HEK293 (cell line): Measurements from ENCODE around the gene RPRD1B.

Experiments
- ZNF138 ChIP-seq: fragments of 450-650 bp; formaldehyde crosslinking; IDR thresholded peaks from 2 replicates; pipeline ENCODE4 v1.5.1; 2016; ENCODE audit warnings: missing biosample characterization, missing genetic modification characterization, borderline replicate concordance
- ZNF146 ChIP-seq: fragments of 450-650 bp; formaldehyde crosslinking; IDR thresholded peaks from 2 replicates; pipeline ENCODE4 v1.5.1; 2016; ENCODE audit warnings: missing biosample characterization, missing genetic modification characterization
- ZNF324 ChIP-seq: fragments of 450-650 bp; formaldehyde crosslinking; IDR thresholded peaks from 2 replicates; pipeline ENCODE4 v1.5.1; 2016; ENCODE audit warnings: missing biosample characterization, missing genetic modification characterization
- ZNF670 ChIP-seq: fragments of 450-650 bp; formaldehyde crosslinking; IDR thresholded peaks from 2 replicates; pipeline ENCODE4 v1.5.1; 2016; ENCODE audit warnings: missing biosample characterization, missing genetic modification characterization, low read depth
- ZNF776 ChIP-seq: fragments of 450-650 bp; formaldehyde crosslinking; IDR thresholded peaks from 2 replicates; pipeline ENCODE4 v1.5.0; 2017; ENCODE audit warnings: missing biosample characterization, missing genetic modification characterization, borderline replicate concordance
- ZNF792 ChIP-seq: fragments of 450-650 bp; formaldehyde crosslinking; IDR thresholded peaks from 2 replicates; pipeline ENCODE4 v1.5.1; 2016; ENCODE audit warnings: missing biosample characterization, missing genetic modification characterization
- TF ChIP-seq, protein P1 (sequence below): fragments of 450-650 bp; formaldehyde crosslinking; IDR thresholded peaks from 2 replicates; pipeline ENCODE4 v1.5.1; 2016; ENCODE audit warnings: missing biosample characterization, missing genetic modification characterization

DNA sequence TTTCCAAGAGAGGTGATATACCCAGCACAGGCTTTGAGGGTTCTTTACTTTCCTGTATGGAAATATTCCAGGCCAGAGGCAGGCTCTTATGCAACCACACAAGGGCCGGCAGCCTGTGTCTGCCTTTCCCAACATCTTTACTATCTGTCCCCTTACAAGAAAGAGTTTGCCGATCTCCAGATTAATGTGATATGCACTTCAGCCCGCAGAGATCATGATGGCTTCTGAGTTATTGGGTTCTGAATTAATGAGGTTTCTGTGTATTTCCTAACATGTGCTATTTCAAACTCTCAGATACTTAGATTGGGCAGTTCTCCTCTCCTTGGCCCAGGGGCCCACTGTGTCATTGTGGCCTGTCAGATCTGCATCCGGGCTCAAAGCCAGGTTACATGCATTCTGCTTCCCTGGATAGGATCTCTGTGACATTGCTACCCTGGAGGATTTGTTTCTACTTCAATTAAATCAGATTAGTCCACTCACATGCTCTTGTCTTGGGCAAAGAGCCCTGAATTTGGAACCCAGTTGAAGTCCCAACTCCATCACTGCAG lies 75.0 kb downstream of the RPRD1B start:
- TF ChIP-seq ZNF146 (tag by site-specific recombination) (no peak), ZNF324 (tag by site-specific recombination) (no peak), ZNF670 (tag by site-specific recombination) (no peak), ZNF792 (tag by site-specific recombination) (no peak), ZNF138 (tag by site-specific recombination) (no peak), ZNF776 (tag by site-specific recombination) (no peak)
- TF ChIP-seq, protein P1, sequence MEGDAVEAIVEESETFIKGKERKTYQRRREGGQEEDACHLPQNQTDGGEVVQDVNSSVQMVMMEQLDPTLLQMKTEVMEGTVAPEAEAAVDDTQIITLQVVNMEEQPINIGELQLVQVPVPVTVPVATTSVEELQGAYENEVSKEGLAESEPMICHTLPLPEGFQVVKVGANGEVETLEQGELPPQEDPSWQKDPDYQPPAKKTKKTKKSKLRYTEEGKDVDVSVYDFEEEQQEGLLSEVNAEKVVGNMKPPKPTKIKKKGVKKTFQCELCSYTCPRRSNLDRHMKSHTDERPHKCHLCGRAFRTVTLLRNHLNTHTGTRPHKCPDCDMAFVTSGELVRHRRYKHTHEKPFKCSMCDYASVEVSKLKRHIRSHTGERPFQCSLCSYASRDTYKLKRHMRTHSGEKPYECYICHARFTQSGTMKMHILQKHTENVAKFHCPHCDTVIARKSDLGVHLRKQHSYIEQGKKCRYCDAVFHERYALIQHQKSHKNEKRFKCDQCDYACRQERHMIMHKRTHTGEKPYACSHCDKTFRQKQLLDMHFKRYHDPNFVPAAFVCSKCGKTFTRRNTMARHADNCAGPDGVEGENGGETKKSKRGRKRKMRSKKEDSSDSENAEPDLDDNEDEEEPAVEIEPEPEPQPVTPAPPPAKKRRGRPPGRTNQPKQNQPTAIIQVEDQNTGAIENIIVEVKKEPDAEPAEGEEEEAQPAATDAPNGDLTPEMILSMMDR (tag by site-specific recombination): no peak
